BJ (cell line): ENCODE measurements around the gene ROR1. TPM values are rescaled to one million over a fixed set of nuclear protein-coding genes. Genes with fewer than 3 reads are reported as not detected.

Experiments used
- CTCF ChIA-PET: fragments of 350-600 bp; formaldehyde crosslinking; extraction: SDS; loops from one replicate; lab custom pipeline; 2021; ENCODE audit warnings: antibody characterized with exemption, inconsistent platforms; lab: Yijun Ruan, JAX
- POLR2A ChIA-PET: fragments of 300-600 bp; sonication (Branson Sonifier 250); formaldehyde crosslinking; extraction: SDS; loops from one replicate; lab custom pipeline; 2021; ENCODE audit warnings: antibody characterized with exemption; lab: Charles Lee
- DNase-seq: peaks from one replicate; pipeline ENCODE4 v3.0.0-alpha.2; 2011; ENCODE audit warnings: low read depth
- H3K27me3 ChIP-seq: 2 replicates; pipeline ENCODE4 v1.6.0; 2011; ENCODE audit warnings: low read length; ENCODE audit not compliant: control insufficient read depth, insufficient read depth
- H3K36me3 ChIP-seq: 2 replicates; pipeline ENCODE4 v1.5.1; 2011; ENCODE audit warnings: low read length; ENCODE audit not compliant: control insufficient read depth, insufficient read depth
- H3K4me3 ChIP-seq: 2 replicates; pipeline ENCODE4 v1.5.1; 2011; ENCODE audit warnings: low read depth, mild to moderate bottlenecking, control low read depth, low read length
- CTCF ChIP-seq: IDR thresholded peaks from 2 replicates; pipeline ENCODE4 v1.5.1; 2011; ENCODE audit warnings: low read depth, mild to moderate bottlenecking, control low read depth, inconsistent platforms, low read length, moderate library complexity; ENCODE audit not compliant: insufficient read depth
- polyA plus RNA-seq: library from polyadenylated mRNA; depleted of rRNA; stranded (reverse); fragments of >200 nt; gene quantifications from 2 replicates; pipeline ENCODE4 v1.2.3, GENCODE V29; 2011

ROR1 gene
- polyA plus RNA-seq, 1 experiment, result 4.6 TPM

- H3K36me3 ChIP-seq, result no peaks in the 10 kb centered on the region
- CTCF ChIA-PET, result interaction anchor here (0.7 to 1.8 kb wide), 3 partner anchors 10 to 272 kb away, joined by 3 to 6 read pairs (median 4); no protein-coding TSS in a partner anchor
- no peak for TF ChIP-seq CTCF
- POLR2A ChIA-PET, result no interaction called here
- H3K27me3 ChIP-seq, result no peaks in the 10 kb centered on the region
- DNase-seq, result no peak
- H3K4me3 ChIP-seq, result no peak overlapping the region
These were observed 91.7 kb downstream of the ROR1 start for GRCh38 chr1:63865561-63865960.

- no peak overlapping the region for H3K4me3 ChIP-seq
- no peaks in the 10 kb centered on the region for H3K27me3 ChIP-seq
- H3K36me3 ChIP-seq, result no peaks in the 10 kb centered on the region
- ChIA-PET CTCF (interaction anchor here (0.7 kb wide), 1 partner anchor 18 kb away, joined by 3 read pairs; no protein-coding TSS in a partner anchor), POLR2A (no interaction called here)
- DNase-seq, result no peak
- no peak for TF ChIP-seq CTCF
These were observed 92.3 kb downstream of the ROR1 start for GRCh38 chr1:63866084-63866483.

- no peak overlapping the region for H3K4me3 ChIP-seq
- no peaks in the 10 kb centered on the region for H3K27me3 ChIP-seq
- ChIA-PET CTCF (interaction anchor here (2.0 kb wide), 1 partner anchor 21 kb away, joined by 5 read pairs; no protein-coding TSS in a partner anchor), POLR2A (no interaction called here)
- H3K36me3 ChIP-seq, result no peaks in the 10 kb centered on the region
- no peak for DNase-seq
- TF ChIP-seq CTCF, result no peak
These were observed 93.8 kb downstream of the ROR1 start for GRCh38 chr1:63867429-63868176.

- Histone ChIP-seq H3K36me3 (no peaks in the 10 kb centered on the region), H3K4me3 (no peak overlapping the region), H3K27me3 (no peaks in the 10 kb centered on the region)
- ChIA-PET CTCF (interaction anchor here (2.0 kb wide), 1 partner anchor 20 kb away, joined by 5 read pairs; no protein-coding TSS in a partner anchor), POLR2A (no interaction called here)
- no peak for TF ChIP-seq CTCF
- DNase-seq, result no peak
These were observed 94.5 kb downstream of the ROR1 start for GRCh38 chr1:63868268-63868781.

- ChIA-PET CTCF (interaction anchor here (1.1 to 1.2 kb wide), 2 partner anchors 10 to 12 kb away, joined by 3 read pairs; no protein-coding TSS in a partner anchor), POLR2A (no interaction called here)
- no peak for DNase-seq
- H3K27me3 ChIP-seq, result no peaks in the 10 kb centered on the region
- no peaks in the 10 kb centered on the region for H3K36me3 ChIP-seq
- TF ChIP-seq CTCF, result no peak
- H3K4me3 ChIP-seq, result no peak overlapping the region
These were observed 96.3 kb downstream of the ROR1 start for GRCh38 chr1:63870152-63870551.
